ENCODE results near the gene UNC13D. TPM values are rescaled to one million over a fixed set of nuclear protein-coding genes. Genes with fewer than 3 reads are reported as not detected.

Gene UNC13D
- polyA plus RNA-seq, 1 donor, result 5.4 TPM

GRCh38 chr17:75834928-75835653 is 9.1 kb downstream of the UNC13D start:
- DNase-seq, result no peak

- no peak for DNase-seq
Observed at GRCh38 chr17:75834279-75834920, 9.8 kb downstream of the UNC13D start.

- no peak for DNase-seq
Observed at GRCh38 chr17:75832652-75833400, 11.4 kb downstream of the UNC13D start.

GRCh38 chr17:75832164-75832651 is 12.0 kb downstream of the UNC13D start:
- DNase-seq, result no peak

GRCh38 chr17:75831032-75831571 is 13.1 kb downstream of the UNC13D start:
- no peak for DNase-seq

- no peak for DNase-seq
Observed at GRCh38 chr17:75830164-75831031, 13.8 kb downstream of the UNC13D start.

GRCh38 chr17:75829747-75830146 is 14.5 kb downstream of the UNC13D start:
- no peak for DNase-seq

GRCh38 chr17:75828741-75829140 is 15.5 kb downstream of the UNC13D start:
- DNase-seq, result no peak

- no peak for DNase-seq
Observed at GRCh38 chr17:75828076-75828400, 16.2 kb downstream of the UNC13D start.

- DNase-seq, result no peak
Observed at GRCh38 chr17:75827308-75828075, 16.7 kb downstream of the UNC13D start.

- no peak for DNase-seq
Observed at GRCh38 chr17:75826561-75827307, 17.5 kb downstream of the UNC13D start.

- DNase-seq, result no peak
Observed at GRCh38 chr17:75825748-75826370, 18.3 kb downstream of the UNC13D start.

- no peak for DNase-seq
Observed at GRCh38 chr17:75825149-75825552, 19.1 kb downstream of the UNC13D start.

- no peak for DNase-seq
Observed at GRCh38 chr17:75824666-75825065, 19.5 kb downstream of the UNC13D start.

GRCh38 chr17:75824050-75824552 is 20.1 kb downstream of the UNC13D start:
- no peak for DNase-seq

GRCh38 chr17:75823257-75824041 is 20.8 kb downstream of the UNC13D start:
- no peak for DNase-seq

GRCh38 chr17:75822800-75823166 is 21.4 kb downstream of the UNC13D start:
- DNase-seq, result no peak

GRCh38 chr17:75822119-75822799 is 21.9 kb downstream of the UNC13D start:
- DNase-seq, result no peak
